Trophoblast cell (in vitro differentiated cells and primary cell): ENCODE measurements around the gene ITLN2.
"Not testable (repeated sequence)": the region's sequence is repeated elsewhere in the genome, so short reads cannot be mapped to it uniquely, and the experiment has no call there.

ENCODE experiments used
- DNase-seq, 2 donors: peaks; one replicate each; pipeline ENCODE4 v3.0.0-alpha.2; 2016
- H2AFZ ChIP-seq: 2 replicates; pipeline ENCODE4 v1.6.1; 2013; ENCODE audit warnings: low read length, moderate library complexity, mild to moderate bottlenecking; ENCODE audit not compliant: insufficient read depth, poor library complexity
- H2AK5ac ChIP-seq: 2 replicates; pipeline ENCODE4 v1.6.1; 2013; ENCODE audit warnings: mild to moderate bottlenecking, low read length
- H2BK120ac ChIP-seq: 2 replicates; pipeline ENCODE4 v1.6.1; 2013; ENCODE audit warnings: low read length, mild to moderate bottlenecking, moderate library complexity; ENCODE audit not compliant: insufficient read depth, poor library complexity
- H2BK12ac ChIP-seq: 2 replicates; pipeline ENCODE4 v1.6.1; 2013; ENCODE audit warnings: mild to moderate bottlenecking, low read length, moderate library complexity
- H2BK5ac ChIP-seq: 2 replicates; pipeline ENCODE4 v1.6.1; 2013; ENCODE audit warnings: low read length, low read depth, moderate library complexity, mild to moderate bottlenecking; ENCODE audit not compliant: poor library complexity
- H3K14ac ChIP-seq: 2 replicates; pipeline ENCODE4 v1.6.1; 2013; ENCODE audit warnings: mild to moderate bottlenecking, low read length
- H3K18ac ChIP-seq: 2 replicates; pipeline ENCODE4 v1.6.1; 2013; ENCODE audit warnings: mild to moderate bottlenecking, low read length
- H3K23ac ChIP-seq: 2 replicates; pipeline ENCODE4 v1.6.1; 2013; ENCODE audit warnings: low read length
- H3K27ac ChIP-seq: 2 replicates; pipeline ENCODE4 v1.5.1; 2013; ENCODE audit warnings: low read depth, mild to moderate bottlenecking, inconsistent platforms, low read length, moderate library complexity
- H3K27me3 ChIP-seq: 2 replicates; pipeline ENCODE4 v1.6.1; 2013; ENCODE audit warnings: inconsistent platforms, mild to moderate bottlenecking, low read length, moderate library complexity; ENCODE audit not compliant: insufficient read depth
- H3K36me3 ChIP-seq, 2 experiments: 1 replicate in 1 of 2; 2 replicates in 1 of 2; pipeline ENCODE4 v1.6.1; 2013; ENCODE audit warnings: low read length in 2 of 2, mild to moderate bottlenecking in 2 of 2, moderate library complexity in 1 of 2; ENCODE audit not compliant: insufficient read depth in 2 of 2, control insufficient read depth in 1 of 2
- H3K4ac ChIP-seq: 2 replicates; pipeline ENCODE4 v1.6.1; 2013; ENCODE audit warnings: low read depth, mild to moderate bottlenecking, low read length, moderate library complexity
- H3K4me1 ChIP-seq, 2 experiments: 1 replicate in 1 of 2; 2 replicates in 1 of 2; pipeline ENCODE4 v1.6.1; 2013; ENCODE audit warnings: low read length in 2 of 2, mild to moderate bottlenecking in 2 of 2, moderate library complexity in 1 of 2; ENCODE audit not compliant: insufficient read depth in 2 of 2, control insufficient read depth in 1 of 2
- H3K4me2 ChIP-seq: 2 replicates; pipeline ENCODE4 v1.6.1; 2013; ENCODE audit warnings: inconsistent platforms, mild to moderate bottlenecking, low read length, moderate library complexity
- H3K4me3 ChIP-seq: 2 replicates; pipeline ENCODE4 v1.5.1; 2013; ENCODE audit warnings: mild to moderate bottlenecking, low read depth, low read length, inconsistent platforms
- H3K79me1 ChIP-seq: one replicate; pipeline ENCODE4 v1.6.1; 2013; ENCODE audit warnings: low read length
- H3K79me2 ChIP-seq: 2 replicates; pipeline ENCODE4 v1.6.1; 2013; ENCODE audit warnings: low read length, mild to moderate bottlenecking; ENCODE audit not compliant: control insufficient read depth, insufficient read depth, poor library complexity
- H3K9ac ChIP-seq: 2 replicates; pipeline ENCODE4 v1.6.1; 2013; ENCODE audit warnings: mild to moderate bottlenecking, low read length
- H3K9me3 ChIP-seq: 2 replicates; pipeline ENCODE4 v1.6.1; 2013; ENCODE audit warnings: low read depth, mild to moderate bottlenecking, control low read depth, inconsistent platforms, low read length; ENCODE audit not compliant: insufficient read depth
- H4K12ac ChIP-seq: 2 replicates; pipeline ENCODE4 v1.6.1; 2013; ENCODE audit warnings: low read depth, mild to moderate bottlenecking, low read length, moderate library complexity
- H4K8ac ChIP-seq: 2 replicates; pipeline ENCODE4 v1.6.1; 2013; ENCODE audit warnings: low read depth, mild to moderate bottlenecking, low read length, moderate library complexity
- H4K91ac ChIP-seq: one replicate; pipeline ENCODE4 v1.6.1; 2013; ENCODE audit warnings: low read depth, mild to moderate bottlenecking, low read length, moderate library complexity
- WGBS: extraction: QIAGEN DNeasy Blood & Tissue Kit; methylation state at CpG from one replicate; pipeline ENCODE4 v1.1.7; 2013; ENCODE audit warnings: missing lambda C conversion rate; ENCODE audit not compliant: insufficient read length, insufficient coverage; ENCODE audit errors: extremely low coverage; 5-methylcytosine and 5-hydroxymethylcytosine counted together

Gene ITLN2

DNA sequence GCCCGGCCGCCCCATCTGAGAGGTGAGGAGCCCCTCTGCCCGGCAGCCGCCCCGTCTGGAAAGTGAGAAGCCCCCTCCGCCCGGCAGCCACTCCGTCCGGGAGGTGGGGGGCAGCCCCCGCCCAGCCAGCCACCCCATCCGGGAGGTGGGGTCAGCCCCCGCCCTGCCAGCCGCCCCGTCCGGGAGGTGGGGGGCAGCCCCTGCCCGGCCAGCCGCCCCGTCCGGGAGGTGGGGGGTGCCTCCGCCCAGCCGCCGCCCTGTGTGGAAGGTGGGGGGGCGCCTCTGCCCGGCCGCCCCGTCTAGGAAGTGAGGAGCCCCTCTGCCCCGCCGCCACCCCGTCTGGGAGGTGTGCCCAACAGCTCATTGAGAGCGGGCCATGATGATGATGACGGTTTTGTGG lies 21.3 kb downstream of the ITLN2 start:
- not testable (repeated sequence) for H3K14ac ChIP-seq, H3K79me2 ChIP-seq, H4K91ac ChIP-seq, H3K36me3 ChIP-seq, H3K27me3 ChIP-seq, H2AFZ ChIP-seq, H3K23ac ChIP-seq, H4K8ac ChIP-seq, H3K4me3 ChIP-seq, H4K12ac ChIP-seq, H3K79me1 ChIP-seq, H3K18ac ChIP-seq, H3K27ac ChIP-seq, H2BK12ac ChIP-seq, H2BK120ac ChIP-seq, H3K9ac ChIP-seq, H3K9me3 ChIP-seq, H3K4me2 ChIP-seq, DNase-seq, H2AK5ac ChIP-seq, H3K4me1 ChIP-seq, H2BK5ac ChIP-seq, H3K4ac ChIP-seq
- 100% methylated on average over 1 of the region's 31 CpGs for WGBS

- Histone ChIP-seq H3K18ac (no peak overlapping the region), H3K79me2 (no peaks in the 10 kb centered on the region), H3K4me1 (no peaks in the 10 kb centered on the region), H3K4ac (no peak overlapping the region), H4K91ac (no peak overlapping the region), H2BK12ac (no peak overlapping the region), H4K12ac (no peak overlapping the region), H2AK5ac (no peak overlapping the region), H4K8ac (no peak overlapping the region), H3K9me3 (peaks cover 7% of the 10 kb centered on the region), H3K79me1 (no peaks in the 10 kb centered on the region), H2AFZ (no peak overlapping the region), H3K9ac (no peak overlapping the region), H2BK5ac (no peak overlapping the region), H3K14ac (no peak overlapping the region), H3K27ac (no peak overlapping the region), H2BK120ac (no peak overlapping the region), H3K27me3 (no peaks in the 10 kb centered on the region), H3K36me3 (no peaks in the 10 kb centered on the region), H3K23ac (no peak overlapping the region), H3K4me3 (no peak overlapping the region), H3K4me2 (no peak overlapping the region)
- DNase-seq = no peak
- no CpG with 5 or more reads among the region's 5 CpGs for WGBS
Measured at GRCh38 chr1:160925652-160926244, 28.9 kb downstream of the ITLN2 start.

DNA sequence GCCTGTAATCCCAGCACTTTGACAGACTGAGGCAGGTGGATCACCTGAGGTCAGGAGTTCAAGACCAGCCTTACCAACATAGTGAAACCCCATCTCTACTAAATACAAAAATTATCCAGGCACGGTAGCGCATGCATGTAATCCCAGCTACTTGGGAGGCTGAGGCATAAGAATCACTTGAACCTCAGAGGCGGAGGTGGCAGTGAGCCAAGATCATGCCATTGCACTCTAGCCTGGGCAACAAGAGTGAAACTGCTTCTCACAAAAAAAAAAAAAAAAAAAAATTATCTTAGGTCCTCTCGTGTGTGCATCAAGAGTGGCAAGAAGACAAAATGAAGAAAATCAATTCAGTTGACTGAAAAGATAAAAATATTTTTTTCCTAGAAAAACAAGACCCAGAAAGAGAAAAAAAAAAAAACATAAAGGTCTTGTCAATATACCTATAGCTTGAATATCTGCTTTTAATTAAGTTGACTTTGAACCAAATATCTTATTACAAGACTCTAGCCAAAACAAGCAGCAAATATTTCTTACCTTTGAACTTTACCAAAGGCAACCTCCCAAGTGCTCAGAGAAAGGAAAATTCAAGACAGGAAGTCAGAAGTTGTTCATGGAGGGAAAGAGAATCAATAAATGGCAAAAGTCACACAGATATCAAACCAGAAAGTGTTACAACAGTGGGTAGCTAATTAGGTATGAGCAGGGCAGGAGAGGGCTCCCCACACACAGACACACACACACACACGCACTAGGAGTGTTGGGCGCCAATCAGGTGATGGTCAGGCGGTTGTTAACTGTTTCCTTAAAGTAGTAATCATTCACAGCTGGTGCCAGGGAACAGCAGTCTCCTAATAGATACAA lies 29.6 kb downstream of the ITLN2 start:
- no peak overlapping the region for H4K8ac ChIP-seq
- H2AK5ac ChIP-seq = no peak overlapping the region
- DNase-seq = no peak
- H3K9me3 ChIP-seq = peaks cover 7% of the 10 kb centered on the region
- no peak overlapping the region for H3K18ac ChIP-seq
- H2BK12ac ChIP-seq = no peak overlapping the region
- no peak overlapping the region for H3K14ac ChIP-seq
- H3K27ac ChIP-seq = no peak overlapping the region
- H3K79me1 ChIP-seq = no peaks in the 10 kb centered on the region
- H2BK5ac ChIP-seq = no peak overlapping the region
- no peak overlapping the region for H3K9ac ChIP-seq
- no peak overlapping the region for H2BK120ac ChIP-seq
- H4K12ac ChIP-seq = no peak overlapping the region
- H3K4me1 ChIP-seq = no peaks in the 10 kb centered on the region
- H3K36me3 ChIP-seq = no peaks in the 10 kb centered on the region
- no peaks in the 10 kb centered on the region for H3K27me3 ChIP-seq
- WGBS = no CpG with 5 or more reads among the region's 7 CpGs
- no peak overlapping the region for H2AFZ ChIP-seq
- no peak overlapping the region for H4K91ac ChIP-seq
- H3K4me2 ChIP-seq = no peak overlapping the region
- no peak overlapping the region for H3K4me3 ChIP-seq
- H3K79me2 ChIP-seq = no peaks in the 10 kb centered on the region
- no peak overlapping the region for H3K4ac ChIP-seq
- H3K23ac ChIP-seq = no peak overlapping the region

DNA sequence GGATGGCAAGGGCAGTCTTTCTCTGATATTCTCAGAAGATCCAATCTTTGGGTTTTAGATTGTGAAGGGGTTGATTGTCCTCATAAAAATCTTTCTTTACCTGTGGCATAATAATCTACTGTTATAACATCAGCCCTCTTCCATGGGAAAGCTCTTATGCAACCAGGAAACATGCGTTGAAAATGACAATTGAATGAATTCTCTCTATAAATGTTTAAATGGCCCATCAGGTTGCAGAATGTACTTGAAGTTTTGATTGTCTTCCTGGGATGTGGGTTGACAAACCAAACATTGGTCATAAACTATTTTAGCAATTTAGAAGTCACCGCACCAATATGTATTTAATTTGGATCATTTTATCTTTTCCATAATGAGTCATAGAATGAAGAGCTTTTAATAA lies 37.9 kb downstream of the ITLN2 start:
- H3K36me3 ChIP-seq = peaks cover 0 to 1% of the 10 kb centered on the region in 2 experiments
- H3K18ac ChIP-seq = no peak overlapping the region
- no peak overlapping the region for H2BK12ac ChIP-seq
- H3K4ac ChIP-seq = no peak overlapping the region
- H3K4me1 ChIP-seq = peaks cover 0 to 1% of the 10 kb centered on the region in 2 experiments
- H4K91ac ChIP-seq = no peak overlapping the region
- no peak overlapping the region for H3K4me2 ChIP-seq
- H3K9ac ChIP-seq = no peak overlapping the region
- no CpG with 5 or more reads among the region's 2 CpGs for WGBS
- H3K23ac ChIP-seq = no peak overlapping the region
- no peak overlapping the region for H2AK5ac ChIP-seq
- H2BK120ac ChIP-seq = no peak overlapping the region
- no peak overlapping the region for H4K12ac ChIP-seq
- H4K8ac ChIP-seq = no peak overlapping the region
- peaks cover 2% of the 10 kb centered on the region for H3K79me1 ChIP-seq
- no peak overlapping the region for H2BK5ac ChIP-seq
- H3K14ac ChIP-seq = no peak overlapping the region
- no peak for DNase-seq
- no peaks in the 10 kb centered on the region for H3K27me3 ChIP-seq
- no peak overlapping the region for H3K27ac ChIP-seq
- no peak overlapping the region for H2AFZ ChIP-seq
- H3K9me3 ChIP-seq = peaks cover 1% of the 10 kb centered on the region
- H3K4me3 ChIP-seq = no peak overlapping the region
- no peaks in the 10 kb centered on the region for H3K79me2 ChIP-seq
